H4 (cell line): Measurements from ENCODE around the gene CCDC180. TPM values are rescaled to one million over a fixed set of nuclear protein-coding genes. Genes with fewer than 3 reads are reported as not detected.
"Not testable (repeated sequence)": the region's sequence is repeated elsewhere in the genome, so short reads cannot be mapped to it uniquely, and the experiment has no call there.

Experiments
- DNase-seq: peaks from one replicate; pipeline ENCODE4 v3.0.0-alpha.2; 2015; ENCODE audit warnings: low spot score
- total RNA-seq: library from RNA; depleted of rRNA; stranded (reverse); fragments of >200 nt; shearing (Covaris generic); gene quantifications from 2 replicates; pipeline ENCODE4 v1.2.3, GENCODE V29; 2014; rRNA removed

Gene CCDC180
- 0.14 TPM in 1 of 2 replicates, not detected in the other for total RNA-seq

DNA sequence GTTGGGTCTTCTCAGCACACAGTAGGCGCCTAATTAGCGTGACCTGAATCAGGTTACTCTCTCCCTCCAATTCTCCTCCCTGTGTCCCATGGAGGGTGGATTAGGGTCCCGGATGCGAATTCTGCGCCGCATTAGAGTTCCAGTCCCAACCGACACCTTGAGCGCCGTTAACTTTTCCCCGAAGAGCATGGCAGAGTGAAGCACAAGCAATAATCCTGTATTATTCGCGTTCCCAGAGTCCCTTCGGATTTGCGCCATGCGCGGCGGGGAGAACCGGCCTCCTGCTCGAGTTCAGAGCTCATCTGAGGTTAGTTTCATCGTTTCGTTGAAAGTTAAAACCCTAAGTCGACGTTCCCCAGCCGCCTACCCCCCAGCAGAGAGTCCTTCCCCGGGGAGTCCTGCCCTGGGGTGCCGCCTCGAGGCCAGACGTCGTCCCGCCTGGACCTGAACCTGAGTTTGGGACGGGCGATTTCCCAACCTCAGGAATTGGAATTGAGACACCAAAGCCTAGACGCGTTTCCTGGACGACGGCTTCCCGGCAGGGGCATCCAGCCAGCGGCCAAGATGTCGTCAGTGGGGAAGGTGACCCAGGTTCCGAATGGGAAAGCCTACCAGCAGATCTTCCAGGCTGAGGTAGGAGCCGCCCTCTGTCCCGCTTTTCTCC, at the start of gene CCDC180:
Gene CCDC180 (plus strand): TSS at position 160 of the 664 bp plus-strand sequence. CDS start 405 bp downstream, at position 565.
- DNase-seq = no peak

DNA sequence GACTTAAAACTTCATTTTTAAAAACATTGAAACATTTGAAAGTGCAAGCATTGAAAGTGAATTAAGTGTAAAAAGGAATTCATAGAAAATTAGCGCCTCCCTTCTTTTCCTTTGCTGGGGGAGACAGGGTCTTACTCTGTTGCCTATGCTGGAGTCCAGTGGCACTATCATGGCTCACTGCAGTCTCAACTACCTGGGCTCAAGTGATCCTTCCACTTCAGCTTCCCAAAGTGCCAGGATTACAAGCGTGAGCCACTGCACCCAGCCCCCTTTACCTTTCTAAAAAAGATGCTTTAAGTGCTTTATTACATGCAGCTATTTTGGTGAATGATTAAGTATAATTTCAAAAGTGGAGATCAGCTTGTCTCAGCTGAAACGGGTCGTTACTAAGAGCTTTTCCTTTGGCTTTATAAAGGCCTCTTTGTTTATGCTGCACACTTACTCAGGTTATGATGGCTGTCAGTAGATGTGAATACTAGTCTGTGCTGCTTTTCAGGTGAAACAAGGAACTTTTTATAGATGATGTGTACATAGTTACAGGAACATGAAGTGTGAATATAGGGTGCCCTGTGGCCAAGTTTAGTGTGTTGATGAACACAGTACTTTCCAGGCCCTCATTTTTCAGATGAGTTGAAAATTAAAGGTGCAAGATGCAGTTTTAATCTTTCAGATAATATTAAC, 47.5 kb upstream of the CCDC180 start:
- DNase-seq = not testable (repeated sequence)

- no peak for DNase-seq
Measured at GRCh38 chr9:97271292-97271691, 36.2 kb upstream of the CCDC180 start.

DNA sequence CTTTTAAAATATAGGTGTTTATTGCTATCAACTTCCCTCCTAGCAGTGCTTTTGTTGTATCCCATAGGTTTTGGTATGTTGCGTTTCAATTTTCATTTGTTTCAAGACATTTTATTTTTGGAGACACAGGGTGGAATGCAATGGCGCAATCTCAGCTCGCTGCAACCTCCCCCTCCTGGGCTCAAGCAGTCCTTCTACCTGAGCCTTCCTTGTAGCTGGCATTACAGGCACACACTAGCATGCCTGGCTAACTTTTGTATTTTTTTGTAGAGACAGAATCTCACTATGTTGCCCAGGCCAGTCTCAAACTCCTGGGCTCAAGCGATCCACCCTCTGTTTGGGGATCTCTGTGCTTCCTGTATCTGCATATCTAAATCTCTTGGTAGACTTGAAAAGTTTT, 35.4 kb upstream of the CCDC180 start:
- DNase-seq = no peak

GRCh38 chr9:97276310-97276852, 31.1 kb upstream of the CCDC180 start:
- DNase-seq = no peak

DNA sequence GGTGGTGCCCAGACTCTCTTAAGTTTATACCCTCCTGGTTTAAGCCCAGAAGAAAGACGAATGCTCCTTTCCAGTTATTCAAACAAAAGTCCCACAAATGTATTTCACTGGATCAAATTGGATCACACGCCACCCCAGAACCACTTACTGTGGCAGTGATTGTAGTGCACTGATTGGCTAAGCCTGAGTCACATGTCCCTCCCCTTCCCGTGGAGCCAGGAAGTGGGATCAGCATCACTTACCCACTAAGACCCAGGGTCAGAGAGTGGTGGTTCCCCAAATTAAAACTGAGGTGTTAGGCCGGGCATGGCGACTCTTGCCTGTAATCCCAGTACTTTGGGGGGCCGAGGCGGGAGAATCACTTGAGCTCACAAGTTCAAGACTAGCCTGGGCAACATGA, 29.5 kb upstream of the CCDC180 start:
- no peak for DNase-seq

DNA sequence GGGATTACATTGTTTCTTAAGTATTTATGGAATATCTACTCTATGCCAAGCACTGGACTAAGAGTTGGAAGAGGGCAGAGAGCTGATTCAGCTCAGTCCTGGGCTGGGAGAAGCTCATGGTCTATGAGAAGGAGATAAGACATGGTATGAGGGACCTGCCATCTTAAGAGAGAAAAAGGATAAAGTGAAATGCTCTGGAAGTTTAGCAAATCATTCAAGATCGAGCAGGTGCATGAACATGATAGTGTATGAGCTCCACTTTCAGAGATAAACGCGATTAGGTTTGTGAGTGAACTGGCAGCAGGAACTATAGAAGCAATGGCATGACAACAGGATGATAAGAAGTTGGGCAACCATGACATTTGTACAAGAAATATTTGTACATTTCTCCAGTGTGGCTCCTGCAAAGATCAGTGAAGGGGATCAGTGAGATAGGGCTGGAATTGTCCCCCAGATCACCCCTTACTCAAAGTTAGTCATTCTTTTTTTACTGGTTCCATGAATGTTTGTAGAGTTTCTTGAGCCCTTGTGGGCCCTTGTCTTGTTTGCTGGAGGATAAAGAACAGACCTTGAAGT, 26.6 kb upstream of the CCDC180 start:
- no peak for DNase-seq

GRCh38 chr9:97283768-97284167, 23.7 kb upstream of the CCDC180 start:
- no peak for DNase-seq

DNA sequence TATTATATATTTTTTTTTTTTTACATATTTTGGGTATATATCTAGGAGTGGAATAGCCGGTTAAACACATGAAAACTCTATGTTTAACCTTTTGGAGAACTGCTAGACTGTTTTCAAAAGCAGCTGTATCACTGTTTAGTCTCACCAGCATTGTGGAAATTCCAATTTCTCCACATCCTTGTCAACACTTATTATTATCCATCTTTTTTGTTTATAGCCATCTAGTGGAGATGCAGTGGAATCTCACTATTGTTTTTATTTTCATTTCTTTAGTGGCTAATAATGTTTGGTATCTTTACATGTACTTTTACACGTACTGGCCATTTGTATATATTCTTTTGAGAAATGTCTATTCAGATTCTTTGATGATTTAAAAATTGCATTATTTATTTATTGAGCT, 22.7 kb upstream of the CCDC180 start:
- DNase-seq = no peak

GRCh38 chr9:97292200-97292599, 15.3 kb upstream of the CCDC180 start:
- no peak for DNase-seq

DNA sequence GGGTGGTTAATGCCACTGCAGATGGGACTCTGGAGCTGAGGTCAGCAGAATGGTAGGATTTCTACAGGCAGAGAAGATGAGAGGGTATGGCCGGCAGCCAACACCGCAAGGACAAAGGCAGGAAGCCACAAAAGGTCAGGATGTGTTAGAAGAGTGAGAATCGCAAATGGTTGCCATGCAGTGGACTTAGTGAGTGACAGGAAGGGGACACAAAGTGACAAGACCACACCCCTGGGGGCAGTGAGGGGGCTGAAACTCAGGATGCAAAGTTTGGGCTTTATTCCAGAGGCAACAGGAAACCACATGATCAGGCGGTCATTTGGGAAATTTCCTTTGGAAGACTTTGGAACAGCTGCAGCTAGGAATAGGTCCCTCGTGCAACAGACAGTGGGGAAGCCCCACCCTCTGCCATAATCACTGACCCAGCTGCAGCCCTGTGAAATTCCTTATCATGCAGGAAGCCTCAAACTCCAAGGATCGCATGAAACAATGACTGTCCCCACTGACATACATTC, 14.2 kb upstream of the CCDC180 start:
- peak; percentile 72 for DNase-seq

DNA sequence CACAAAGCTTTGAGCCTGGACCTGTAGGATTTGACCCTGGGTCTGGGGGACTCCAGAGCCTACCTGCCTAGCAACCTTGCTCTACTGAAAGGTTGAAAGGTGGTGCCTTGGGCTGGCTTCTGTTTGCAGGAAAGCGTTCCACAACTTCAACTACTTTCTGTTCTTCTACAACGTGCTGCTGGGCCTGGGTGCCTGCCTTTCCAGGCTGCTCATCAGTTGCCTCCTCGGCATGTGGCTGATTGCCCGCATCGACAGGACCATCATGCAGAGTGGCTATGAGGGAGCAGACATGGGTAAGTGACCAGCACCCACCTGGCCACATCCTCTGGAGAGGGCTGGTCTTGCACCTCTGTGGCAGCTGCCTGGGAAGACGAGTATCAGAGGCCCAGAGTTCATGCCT, 13.6 kb upstream of the CCDC180 start:
- DNase-seq = no peak

DNA sequence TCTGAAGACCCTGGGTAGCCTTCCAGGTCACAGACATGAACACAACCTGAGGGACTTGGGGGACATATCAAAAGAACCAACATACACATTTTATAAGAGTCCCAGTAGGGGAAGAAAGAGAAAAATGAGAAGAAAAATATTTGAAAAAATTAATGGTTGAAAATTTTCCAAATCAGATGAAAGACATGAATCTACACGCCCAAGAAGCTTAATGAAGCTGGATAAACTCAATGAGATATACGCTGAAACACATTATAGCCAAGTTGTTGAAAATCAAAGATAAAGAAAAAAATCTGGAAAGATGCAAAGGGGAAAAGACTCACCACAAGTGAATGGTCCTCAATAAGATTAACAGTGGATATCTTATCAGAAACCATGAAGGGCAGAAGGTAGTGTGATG, 9.6 kb upstream of the CCDC180 start:
- DNase-seq = no peak

DNA sequence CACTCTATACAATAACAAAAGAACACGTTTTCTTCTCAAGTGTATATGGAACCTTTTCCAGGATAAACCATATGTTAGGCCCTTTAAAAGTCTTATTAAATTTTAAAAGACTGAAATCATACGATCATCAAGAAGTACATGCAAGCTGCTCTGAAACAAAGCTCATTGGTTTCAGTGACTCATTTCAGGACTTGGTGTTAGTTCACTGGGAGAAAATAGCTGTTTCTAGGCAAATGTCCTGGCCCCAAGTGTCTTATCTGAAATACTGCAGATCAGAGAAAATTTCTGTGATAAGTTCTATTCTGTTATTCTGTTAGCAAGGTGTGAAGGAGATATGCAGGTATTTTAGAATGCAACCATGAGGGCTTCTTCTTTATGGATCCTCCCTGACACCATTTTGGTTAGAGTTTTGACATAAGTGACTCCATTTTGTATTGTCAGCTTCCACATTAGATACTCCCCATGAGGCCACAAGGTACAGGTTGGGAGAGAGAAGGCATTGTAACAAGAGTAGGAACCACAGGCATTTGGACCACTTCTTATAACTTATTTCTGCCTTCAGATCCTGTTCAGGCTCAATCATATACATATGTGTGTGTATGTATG, 7.5 kb upstream of the CCDC180 start:
- DNase-seq = no peak

DNA sequence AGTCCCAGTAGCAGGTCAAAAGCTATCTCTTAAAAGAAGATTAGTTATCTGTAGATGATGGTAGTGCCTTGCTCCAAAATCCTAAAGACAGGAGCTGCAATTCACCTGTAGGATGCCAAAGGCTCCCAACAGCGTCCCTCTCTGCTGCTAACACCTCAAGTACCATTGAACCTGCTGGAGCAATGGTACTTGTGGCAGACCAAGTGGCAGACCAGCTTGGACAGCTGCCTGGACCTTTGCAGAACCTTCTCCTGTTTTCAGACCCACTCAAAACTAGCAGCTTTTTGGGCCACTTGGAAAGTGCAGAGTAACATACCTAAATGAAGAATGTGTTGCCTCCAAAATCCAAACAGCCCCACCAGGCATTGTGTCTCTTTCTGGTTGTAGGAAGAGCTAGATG, 6.9 kb upstream of the CCDC180 start:
- DNase-seq = no peak

DNA sequence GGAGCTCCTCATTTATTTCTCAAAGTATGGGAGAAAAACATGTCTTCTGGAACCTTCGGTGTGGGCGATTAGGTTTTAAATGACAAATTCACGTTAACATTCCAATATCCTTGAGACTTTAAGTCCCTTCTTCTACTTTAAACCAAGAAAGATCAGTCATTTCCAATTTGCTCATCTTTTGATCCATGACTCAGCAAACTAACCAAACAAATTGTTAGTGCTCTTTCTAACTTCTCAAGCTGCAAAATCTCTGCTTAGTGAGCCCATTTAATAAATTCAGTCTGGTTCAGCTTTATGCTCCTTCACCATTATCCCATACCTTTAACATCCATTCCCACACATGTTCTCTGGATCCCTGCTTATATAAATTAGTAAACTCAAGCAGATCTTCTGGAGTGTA, 5.5 kb upstream of the CCDC180 start:
- no peak for DNase-seq

DNA sequence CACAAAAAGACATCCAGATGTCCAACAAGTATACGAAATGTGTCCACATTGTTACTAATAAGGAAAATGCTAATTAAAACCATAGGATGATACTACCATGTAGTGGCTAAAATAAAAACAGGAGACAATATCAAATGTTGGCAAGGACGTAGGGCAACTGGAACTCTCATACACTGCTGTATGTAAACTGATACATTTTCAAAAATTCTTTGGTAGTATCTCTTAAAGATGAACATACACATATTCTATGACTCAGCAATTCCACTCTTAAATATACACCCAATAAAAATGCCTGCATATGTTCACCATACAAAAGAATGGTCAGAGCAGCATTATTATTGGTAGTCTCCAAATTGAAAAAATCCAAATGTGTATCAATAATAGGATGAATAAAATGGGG, 2.9 kb upstream of the CCDC180 start:
- DNase-seq = no peak

DNA sequence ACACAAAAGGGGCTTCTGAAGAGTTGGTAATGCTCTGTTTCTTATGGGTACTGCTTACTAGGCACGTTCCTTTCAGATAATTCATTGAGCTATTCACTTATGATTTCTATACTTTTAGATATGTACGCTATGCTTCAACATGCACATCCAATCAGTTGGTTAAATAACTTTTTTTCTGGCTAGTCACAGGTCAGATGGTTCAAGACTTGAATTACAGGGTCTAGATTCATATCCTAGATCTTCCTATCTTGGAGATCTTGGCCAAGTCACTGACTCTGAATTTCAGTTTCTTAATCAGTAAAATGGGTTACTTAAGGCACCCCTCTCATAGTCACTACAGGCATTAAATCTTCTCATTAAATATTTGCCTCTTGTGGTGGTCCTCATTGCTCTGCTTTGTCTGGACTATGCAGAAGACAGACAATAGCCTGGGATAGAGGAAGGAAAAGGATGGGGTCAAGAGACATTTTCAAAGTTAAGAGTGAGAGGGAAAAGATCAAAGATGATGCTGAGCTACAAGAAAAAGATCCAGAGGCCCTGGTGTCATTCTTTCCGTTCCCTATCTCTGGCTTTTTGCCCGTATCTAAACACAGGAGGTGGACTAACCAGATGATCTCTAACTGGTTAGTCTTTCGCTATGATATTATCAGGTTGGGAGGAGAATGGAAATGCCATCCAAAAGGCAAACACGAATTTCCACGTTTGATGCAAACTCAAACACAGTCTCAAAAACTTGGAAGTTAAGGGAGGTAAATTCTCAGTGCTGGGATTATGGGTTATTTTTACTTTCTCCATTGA, 1.8 kb upstream of the CCDC180 start:
- DNase-seq = no peak

- no peak for DNase-seq
Measured at GRCh38 chr9:97307091-97307490, 368 bp upstream of the CCDC180 start.

GRCh38 chr9:97309260-97309659, 1.8 kb downstream of the CCDC180 start:
- DNase-seq = no peak

DNA sequence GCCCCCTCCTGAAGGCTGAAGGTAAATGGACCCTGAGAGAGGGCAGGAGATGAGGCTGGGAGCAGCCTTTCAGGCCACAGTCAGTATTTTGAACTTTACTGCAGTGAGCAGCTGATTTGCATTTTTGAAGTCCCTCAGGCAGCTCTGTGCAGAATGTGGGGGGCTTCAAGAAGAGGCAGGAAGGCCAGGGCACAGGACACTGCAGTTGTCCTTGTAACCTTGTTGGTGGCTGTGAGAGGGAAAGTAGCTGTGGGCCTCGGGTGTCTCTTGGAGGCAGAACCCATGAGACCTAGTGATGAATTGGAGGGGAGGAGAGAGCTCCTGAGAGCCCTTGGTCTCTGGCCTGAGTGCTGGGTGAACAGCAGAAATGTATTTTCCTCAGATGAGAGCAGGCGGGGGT, 2.6 kb downstream of the CCDC180 start:
- no peak for DNase-seq
